Fibroblast of the aortic adventitia (primary cell): ENCODE data around the gene CCDC158. TPM values are rescaled to one million over a fixed set of nuclear protein-coding genes. Genes with fewer than 3 reads are reported as not detected.
"Not testable (repeated sequence)": the region's sequence is repeated elsewhere in the genome, so short reads cannot be mapped to it uniquely, and the experiment has no call there.

Experiments used
- DNase-seq: peaks from one replicate; pipeline ENCODE4 v3.0.0-alpha.2; 2010; ENCODE audit warnings: low read depth
- H3K4me3 ChIP-seq: 2 replicates; pipeline ENCODE4 v1.5.1; 2011; ENCODE audit warnings: low read depth, mild to moderate bottlenecking, control low read depth, low read length, moderate library complexity
- total RNA-seq: library from RNA; depleted of rRNA; stranded (reverse); fragments of >200 nt; gene quantifications from 2 replicates; pipeline ENCODE4 v1.2.3, GENCODE V29; 2012; ENCODE audit warnings: low replicate concordance
- TF ChIP-seq, protein P1 (sequence below): IDR thresholded peaks from 2 replicates; pipeline ENCODE4 v1.5.1; 2011; ENCODE audit warnings: mild to moderate bottlenecking, low read length, control low read depth, inconsistent platforms; ENCODE audit not compliant: insufficient read depth

The CCDC158 gene
- total RNA-seq, 1 donor, result 0.90 TPM

DNA sequence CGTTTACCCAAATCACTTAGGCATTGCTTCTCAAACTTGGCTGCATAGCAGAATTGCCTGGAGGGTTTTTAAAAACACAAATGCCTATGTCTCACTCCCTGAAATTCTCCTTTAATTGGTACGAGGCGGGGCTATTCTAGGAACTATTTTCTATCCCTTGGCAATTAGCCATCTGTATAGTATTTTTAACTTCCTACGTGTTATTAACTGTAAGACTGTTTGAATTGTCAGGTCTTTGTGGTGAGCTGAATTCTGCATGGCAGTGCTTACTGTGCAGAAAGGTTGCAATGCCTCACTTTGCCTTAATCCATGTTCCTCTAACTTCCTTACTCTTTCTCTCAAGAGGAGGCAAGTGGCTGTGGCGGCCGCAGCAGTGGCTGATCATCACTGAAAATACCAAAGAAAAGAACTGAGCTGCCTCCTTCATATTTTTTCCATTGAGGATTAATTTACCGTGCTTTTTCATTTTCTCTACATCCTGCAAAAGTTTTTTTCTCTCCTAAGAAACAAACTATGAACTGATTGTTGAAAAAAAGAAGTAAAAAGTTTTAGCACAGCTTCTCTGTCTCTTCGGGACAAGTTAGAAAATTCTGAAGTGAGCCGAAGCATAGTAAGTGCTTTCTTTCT is 14.1 kb upstream of the CCDC158 start, which contains the start of gene SHROOM3:
TSS of gene SHROOM3 (plus strand) at position 329 of the 627 bp plus-strand sequence. CDS start 824 bp downstream, outside the sequence.
- peak within 1 kb of the TSS; percentile 41 for H3K4me3 ChIP-seq
- peak; percentile 42 for DNase-seq
- TF ChIP-seq, protein P1, sequence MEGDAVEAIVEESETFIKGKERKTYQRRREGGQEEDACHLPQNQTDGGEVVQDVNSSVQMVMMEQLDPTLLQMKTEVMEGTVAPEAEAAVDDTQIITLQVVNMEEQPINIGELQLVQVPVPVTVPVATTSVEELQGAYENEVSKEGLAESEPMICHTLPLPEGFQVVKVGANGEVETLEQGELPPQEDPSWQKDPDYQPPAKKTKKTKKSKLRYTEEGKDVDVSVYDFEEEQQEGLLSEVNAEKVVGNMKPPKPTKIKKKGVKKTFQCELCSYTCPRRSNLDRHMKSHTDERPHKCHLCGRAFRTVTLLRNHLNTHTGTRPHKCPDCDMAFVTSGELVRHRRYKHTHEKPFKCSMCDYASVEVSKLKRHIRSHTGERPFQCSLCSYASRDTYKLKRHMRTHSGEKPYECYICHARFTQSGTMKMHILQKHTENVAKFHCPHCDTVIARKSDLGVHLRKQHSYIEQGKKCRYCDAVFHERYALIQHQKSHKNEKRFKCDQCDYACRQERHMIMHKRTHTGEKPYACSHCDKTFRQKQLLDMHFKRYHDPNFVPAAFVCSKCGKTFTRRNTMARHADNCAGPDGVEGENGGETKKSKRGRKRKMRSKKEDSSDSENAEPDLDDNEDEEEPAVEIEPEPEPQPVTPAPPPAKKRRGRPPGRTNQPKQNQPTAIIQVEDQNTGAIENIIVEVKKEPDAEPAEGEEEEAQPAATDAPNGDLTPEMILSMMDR, result no peak

DNA sequence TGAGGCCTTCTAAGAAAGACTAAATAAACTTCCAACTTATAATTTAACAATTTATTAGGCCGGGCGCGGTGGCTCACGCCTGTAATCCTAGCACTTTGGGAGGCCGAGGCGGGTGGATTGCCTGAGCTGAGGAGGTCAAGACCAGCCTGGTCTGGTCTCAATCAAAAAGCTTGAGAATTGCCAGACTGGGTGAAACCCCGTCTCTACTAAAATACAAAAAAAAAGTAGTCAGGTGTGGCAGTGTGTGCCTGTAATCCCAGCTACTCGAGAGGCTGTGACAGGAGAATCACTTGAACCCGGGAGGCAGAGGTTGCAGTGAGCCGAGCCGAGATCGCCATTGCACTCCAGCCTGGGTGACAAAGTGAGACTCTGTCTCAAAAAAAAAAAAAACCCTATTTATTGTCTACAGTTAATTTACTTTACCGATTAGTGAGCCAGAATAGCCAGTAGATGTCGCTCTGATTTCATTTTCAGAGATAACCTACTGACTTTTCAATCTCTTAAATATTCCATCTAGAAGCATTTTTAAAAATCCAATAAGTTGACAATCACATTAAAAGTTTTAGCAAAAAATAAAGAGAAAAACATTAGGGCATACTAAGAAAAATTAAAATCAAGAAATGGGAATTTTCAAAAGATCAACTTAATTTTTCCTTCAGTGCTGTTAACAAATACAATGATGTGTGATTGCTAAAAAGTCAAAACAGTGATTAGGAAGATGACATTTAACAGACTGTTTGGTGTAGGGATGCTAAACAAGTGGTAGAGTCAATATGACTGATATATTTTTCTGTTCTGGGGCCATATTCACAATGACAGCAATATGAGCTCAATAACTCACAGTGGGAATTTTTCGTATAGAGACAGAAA is 9.8 kb upstream of the CCDC158 start:
- TF ChIP-seq, protein P1, result peak; percentile 67
- peak; percentile 80 for DNase-seq

DNA sequence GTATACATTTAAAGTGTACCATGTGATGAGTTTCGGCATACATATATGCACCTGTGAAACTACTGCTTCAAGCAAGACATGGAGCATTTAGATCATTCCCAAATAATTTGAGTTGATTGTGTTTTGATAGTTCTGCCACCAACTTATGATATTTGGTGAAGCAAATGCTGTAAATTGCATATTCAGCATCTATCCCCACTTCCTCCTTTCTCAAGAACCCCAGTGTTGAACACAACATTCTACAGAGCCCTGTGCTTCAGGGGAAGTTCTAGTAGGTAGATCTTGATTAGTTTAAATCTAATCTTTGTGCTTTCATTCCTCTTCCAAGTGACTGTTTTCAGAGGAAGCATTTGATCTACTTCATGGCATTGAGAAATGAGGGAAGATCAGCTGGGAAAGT is 8.7 kb upstream of the CCDC158 start:
- DNase-seq, result no peak
- H3K4me3 ChIP-seq, result no peak overlapping the region

More for the DNA sequence above, 9.8 kb upstream of the CCDC158 start:
- H3K4me3 ChIP-seq, result no peak overlapping the region

DNA sequence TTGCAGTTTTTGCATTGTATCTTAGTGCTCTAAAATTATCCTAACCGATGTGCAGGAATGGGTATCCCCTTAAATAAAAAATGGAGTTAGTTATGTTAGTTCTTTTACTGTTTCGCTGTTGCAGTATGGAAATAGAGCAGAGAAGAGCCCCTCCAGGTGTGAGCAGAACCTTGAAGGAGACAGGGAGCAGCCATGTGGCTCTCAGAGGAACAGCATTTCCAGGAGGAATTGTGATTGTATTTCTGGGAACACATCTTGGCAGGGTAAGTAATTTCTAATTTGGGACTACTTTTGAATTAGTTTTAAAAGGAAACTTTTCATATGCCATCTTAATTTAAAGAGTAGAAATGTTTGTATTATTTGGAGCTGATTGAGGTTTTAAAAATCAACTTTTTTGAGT is 5.3 kb upstream of the CCDC158 start:
- TF ChIP-seq, protein P1, result peak; percentile 25
- no peak overlapping the region for H3K4me3 ChIP-seq
- peak; percentile 27 for DNase-seq

More for the DNA sequence above, 8.7 kb upstream of the CCDC158 start:
- TF ChIP-seq, protein P1, result no peak

DNA sequence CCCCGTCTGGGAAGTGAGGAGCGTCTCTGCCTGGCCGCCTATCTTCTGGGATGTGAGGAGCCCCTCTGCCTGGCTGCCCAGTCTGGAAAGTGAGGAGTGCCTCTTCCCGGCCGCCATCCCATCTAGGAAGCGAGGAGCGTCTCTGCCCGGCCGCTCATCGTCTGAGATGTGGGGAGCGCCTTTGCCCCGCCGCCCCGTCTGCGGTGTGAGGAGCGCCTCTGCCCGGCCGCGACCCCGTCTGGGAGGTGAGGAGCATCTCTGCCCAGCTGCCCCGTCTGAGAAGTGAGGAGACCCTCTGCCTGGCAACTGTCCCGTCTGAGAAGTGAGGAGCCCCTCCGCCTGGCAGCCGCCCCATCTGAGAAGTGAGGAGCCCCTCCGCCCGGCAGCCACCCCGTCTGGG is 2.2 kb upstream of the CCDC158 start:
- H3K4me3 ChIP-seq, result not testable (repeated sequence)

DNA sequence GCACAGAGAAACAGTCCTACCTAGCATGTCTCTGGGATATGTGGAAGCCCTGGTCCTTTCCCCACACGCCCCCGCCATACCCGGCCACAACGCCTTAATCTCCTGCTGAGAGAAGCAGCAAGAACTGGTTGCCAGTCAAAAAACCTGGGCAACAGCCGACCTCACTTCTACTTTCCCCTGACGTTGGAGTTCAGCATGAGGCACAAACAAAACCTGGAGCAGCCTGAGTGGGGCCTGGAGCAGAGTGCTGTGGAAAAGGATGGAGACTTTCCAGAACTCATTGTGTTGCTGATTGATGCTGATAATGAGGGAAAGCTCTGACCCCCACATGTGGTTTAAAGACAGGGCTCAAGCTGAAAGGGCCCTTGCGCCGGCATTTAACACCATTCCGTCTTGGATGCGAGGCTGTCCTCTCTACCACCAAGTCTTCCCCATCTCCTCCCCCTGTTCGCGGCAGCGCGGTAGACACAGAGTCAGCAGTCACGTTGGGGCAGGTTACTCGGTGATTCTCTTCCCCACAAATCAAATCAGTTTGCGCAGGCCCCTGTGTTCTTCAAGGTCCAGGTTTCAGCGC is 666 bp downstream of the CCDC158 start:
- H3K4me3 ChIP-seq, result no peak overlapping the region
- DNase-seq, result no peak
- TF ChIP-seq, protein P1, result no peak

More for the DNA sequence above, 2.2 kb upstream of the CCDC158 start:
- not testable (repeated sequence) for DNase-seq

DNA sequence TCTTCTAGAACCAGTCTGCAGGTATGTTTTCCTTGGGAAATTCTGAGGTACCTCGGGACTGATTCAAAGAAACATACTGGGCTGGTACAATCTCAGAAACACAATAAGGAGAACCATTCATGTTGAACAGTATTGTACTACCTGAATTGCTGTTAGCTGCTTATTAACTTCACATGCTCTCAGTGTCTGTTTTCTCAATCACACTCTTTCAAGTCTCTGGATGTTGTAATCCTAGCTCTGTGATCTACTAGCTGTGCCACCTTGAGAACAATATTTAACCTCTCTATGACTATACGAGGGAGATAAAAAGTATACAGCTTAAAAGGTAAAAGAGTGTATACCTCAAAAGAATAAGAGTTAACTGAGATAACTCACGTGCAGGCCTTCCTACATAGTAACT is 10.3 kb downstream of the CCDC158 start:
- no peak for DNase-seq
- H3K4me3 ChIP-seq, result no peak overlapping the region
- TF ChIP-seq, protein P1, result no peak
